NB4 (cell line): ENCODE measurements around the gene COL4A2.

Experiments used
- CTCF ChIP-seq: IDR thresholded peaks from one replicate; pipeline ENCODE4 v1.5.1; 2012; ENCODE audit warnings: low read depth, low read length
- MYC ChIP-seq: IDR thresholded peaks from 2 replicates; pipeline ENCODE4 v1.6.1; 2011; ENCODE audit warnings: low read depth, low read length
- POLR2A ChIP-seq: IDR thresholded peaks from 2 replicates; pipeline ENCODE4 v1.6.1; 2011; ENCODE audit warnings: mild to moderate bottlenecking; ENCODE audit not compliant: insufficient read length; ENCODE audit errors: extremely low read depth

- TF ChIP-seq CTCF (no peak), MYC (no peak), POLR2A (no peak)
Measured at GRCh38 chr13:110381029-110381360, 73.9 kb downstream of the COL4A2 start.
